Transverse colon (tissue), 4 donors: Measurements from ENCODE around the gene DYNLRB1. TPM values are rescaled to one million over a fixed set of nuclear protein-coding genes. Genes with fewer than 3 reads are reported as not detected.
A peak's percentile ranks its signal among the peaks of the same experiment; 100 is the strongest.

Experiments
- DNase-seq: peaks from one replicate; pipeline ENCODE4 v3.0.0-alpha.2; 2019
- H3K27ac ChIP-seq, 4 donors: fragments of 200-600 bp; sonication (generic); 2 replicates each; pipeline ENCODE4 v1.5.1; 2016 to 2018; ENCODE audit warnings: inconsistent platforms in 4 of 4
- H3K27me3 ChIP-seq: fragments of 200-600 bp; sonication (generic); 2 replicates; pipeline ENCODE4 v1.5.1; 2017; ENCODE audit warnings: inconsistent platforms
- H3K36me3 ChIP-seq, 4 donors: fragments of 200-600 bp; sonication (generic); 2 replicates each; pipeline ENCODE4 v1.5.1; 2017 to 2019; ENCODE audit warnings: inconsistent platforms in 4 of 4
- H3K4me1 ChIP-seq, 4 donors: fragments of 200-600 bp; sonication (generic); 2 replicates each; pipeline ENCODE4 v1.5.1; 2017 to 2020; ENCODE audit warnings: inconsistent platforms in 4 of 4
- H3K4me3 ChIP-seq, 4 donors: fragments of 200-600 bp; sonication (generic); 1 replicate in 1 of 4; 2 replicates in 3 of 4; pipeline versions ENCODE4 v1.5.1 to v1.6.1; 2017 to 2019; ENCODE audit warnings: inconsistent platforms in 4 of 4
- H3K9me3 ChIP-seq, 2 donors: fragments of 200-600 bp; sonication (generic); 2 replicates each; pipeline ENCODE4 v1.5.1; 2017 to 2019; ENCODE audit warnings: inconsistent platforms in 2 of 2
- EP300 ChIP-seq: sonication (generic); formaldehyde crosslinking; IDR thresholded peaks from one replicate; pipeline ENCODE4 v1.6.1; 2017; ENCODE audit warnings: antibody characterized with exemption, low read depth
- POLR2A ChIP-seq: fragments of 450-650 bp; IDR thresholded peaks from one replicate; pipeline ENCODE4 v1.6.1; 2016; ENCODE audit warnings: antibody characterized with exemption, mild to moderate bottlenecking, moderate library complexity
- POLR2AphosphoS5 ChIP-seq, 3 donors: sonication (generic); formaldehyde crosslinking; IDR thresholded peaks; one replicate each; pipeline ENCODE4 v1.6.1; 2016; ENCODE audit warnings: antibody characterized with exemption in 3 of 3
- WGBS, 2 donors: methylation state at CpG; one replicate each; pipeline ENCODE4 v1.1.5; 2018; ENCODE audit warnings: low coverage in 1 of 2; 5-methylcytosine and 5-hydroxymethylcytosine counted together
- in situ Hi-C, 4 donors: fragments of 200-750 bp; cut with MboI; loops; one replicate each; pipeline versions ENCODE4 v1.15.0 to v1.15.1; 2017; ENCODE audit warnings: low sequenced_read_pairs in 3 of 4, low pct_ligation_motif_present in 1 of 4, low pct_unique_long_range_greater_than_20kb in 1 of 4
- intact Hi-C: fragments of 100-400 bp; cut with DNase I; formaldehyde crosslinking; loops from one replicate; pipeline ENCODE4 v1.15.1; 2023; ENCODE audit warnings: low total_unique reads
- total RNA-seq, 4 donors: library from RNA; depleted of rRNA; stranded (reverse); fragments of >200 nt; gene quantifications; one replicate each; pipeline ENCODE4 v1.1.0, GENCODE V29; 2016
- TF ChIP-seq, protein P1 (sequence below), 5 experiments: fragments of 200-600 bp in 3 of 5; fragments of 450-650 bp in 2 of 5; sonication (generic) in 3 of 5; IDR thresholded peaks; 1 replicate in 2 of 5; 2 replicates in 3 of 5; pipeline ENCODE4 v1.5.1; 2016 to 2017; ENCODE audit warnings: antibody characterized with exemption in 5 of 5, inconsistent platforms in 3 of 5, mild to moderate bottlenecking in 2 of 5, moderate library complexity in 1 of 5

Gene DYNLRB1
- total RNA-seq, 4 donors from 2014 or later: 80.8 to 178 (median 120) TPM

- TF ChIP-seq EP300 (no peak), POLR2AphosphoS5 (IDR thresholded peaks at IDR 0.05) (no peak), POLR2A (no peak)
- TF ChIP-seq, protein P1, sequence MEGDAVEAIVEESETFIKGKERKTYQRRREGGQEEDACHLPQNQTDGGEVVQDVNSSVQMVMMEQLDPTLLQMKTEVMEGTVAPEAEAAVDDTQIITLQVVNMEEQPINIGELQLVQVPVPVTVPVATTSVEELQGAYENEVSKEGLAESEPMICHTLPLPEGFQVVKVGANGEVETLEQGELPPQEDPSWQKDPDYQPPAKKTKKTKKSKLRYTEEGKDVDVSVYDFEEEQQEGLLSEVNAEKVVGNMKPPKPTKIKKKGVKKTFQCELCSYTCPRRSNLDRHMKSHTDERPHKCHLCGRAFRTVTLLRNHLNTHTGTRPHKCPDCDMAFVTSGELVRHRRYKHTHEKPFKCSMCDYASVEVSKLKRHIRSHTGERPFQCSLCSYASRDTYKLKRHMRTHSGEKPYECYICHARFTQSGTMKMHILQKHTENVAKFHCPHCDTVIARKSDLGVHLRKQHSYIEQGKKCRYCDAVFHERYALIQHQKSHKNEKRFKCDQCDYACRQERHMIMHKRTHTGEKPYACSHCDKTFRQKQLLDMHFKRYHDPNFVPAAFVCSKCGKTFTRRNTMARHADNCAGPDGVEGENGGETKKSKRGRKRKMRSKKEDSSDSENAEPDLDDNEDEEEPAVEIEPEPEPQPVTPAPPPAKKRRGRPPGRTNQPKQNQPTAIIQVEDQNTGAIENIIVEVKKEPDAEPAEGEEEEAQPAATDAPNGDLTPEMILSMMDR (IDR thresholded peaks at IDR 0.05): no peak
- in situ Hi-C loops (loop anchor here in 1 of 4 donors (10.0 kb wide), 1 partner anchor 214 kb away; no protein-coding TSS in a partner anchor), intact Hi-C loops (no loop called here)
- no peaks in the 10 kb centered on the region for H3K9me3 ChIP-seq
- H3K27me3 ChIP-seq: no peaks in the 10 kb centered on the region
- H3K27ac ChIP-seq: peak overlapping the region in 2 of 4 donors; percentile 14 to 26
- WGBS, 2 donors: 56% methylated on average over 5 of the region's 5 CpGs; no CpG with 5 or more reads in 1 of the 2 donors
- peaks cover 0 to 25% (median 12%) of the 10 kb centered on the region in 4 donors for H3K36me3 ChIP-seq
- peaks cover 27 to 51% (median 31%) of the 10 kb centered on the region in 4 donors for H3K4me1 ChIP-seq
- DNase-seq: no peak
- no peak overlapping the region for H3K4me3 ChIP-seq
Measured at GRCh38 chr20:34528921-34529297, 12.7 kb downstream of the DYNLRB1 start.

DNA sequence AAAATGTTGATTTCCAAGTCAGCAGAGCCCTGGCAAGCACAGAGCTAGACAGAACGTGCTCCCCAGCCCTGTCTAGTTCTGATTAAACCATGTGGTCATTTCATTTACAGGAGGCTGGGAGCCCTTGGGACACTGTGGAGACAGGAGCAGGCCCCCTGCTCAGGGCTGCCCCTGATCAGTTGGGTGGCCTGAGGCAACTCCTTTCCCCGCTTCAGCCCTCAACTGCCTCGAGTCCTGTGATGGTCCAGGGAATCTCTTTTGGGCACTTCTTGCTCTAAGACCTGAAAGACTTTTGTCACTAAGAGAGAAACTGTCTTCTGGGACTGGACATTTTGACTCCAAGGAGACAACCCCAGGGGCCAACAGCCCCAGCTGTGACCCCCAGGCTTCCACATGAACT, 13.5 kb downstream of the DYNLRB1 start:
- TF ChIP-seq EP300: no peak
- TF ChIP-seq, protein P1 (IDR thresholded peaks at IDR 0.05): no peak
- no peak for TF ChIP-seq POLR2A
- TF ChIP-seq POLR2AphosphoS5 (IDR thresholded peaks at IDR 0.05): no peak
- H3K27ac ChIP-seq: no peak overlapping the region
- H3K4me1 ChIP-seq: peaks cover 27 to 44% (median 29%) of the 10 kb centered on the region in 4 donors
- WGBS, 2 donors: 86 to 88% methylated on average over 1 to 3 of the region's 3 CpGs
- no peaks in the 10 kb centered on the region for H3K9me3 ChIP-seq
- intact Hi-C loops: no loop called here
- in situ Hi-C loops: loop anchor here in 1 of 4 donors (10.0 kb wide), 1 partner anchor 215 kb away; no protein-coding TSS in a partner anchor
- no peaks in the 10 kb centered on the region for H3K27me3 ChIP-seq
- DNase-seq: no peak
- no peak overlapping the region for H3K4me3 ChIP-seq
- peaks cover 0 to 32% (median 16%) of the 10 kb centered on the region in 4 donors for H3K36me3 ChIP-seq

DNA sequence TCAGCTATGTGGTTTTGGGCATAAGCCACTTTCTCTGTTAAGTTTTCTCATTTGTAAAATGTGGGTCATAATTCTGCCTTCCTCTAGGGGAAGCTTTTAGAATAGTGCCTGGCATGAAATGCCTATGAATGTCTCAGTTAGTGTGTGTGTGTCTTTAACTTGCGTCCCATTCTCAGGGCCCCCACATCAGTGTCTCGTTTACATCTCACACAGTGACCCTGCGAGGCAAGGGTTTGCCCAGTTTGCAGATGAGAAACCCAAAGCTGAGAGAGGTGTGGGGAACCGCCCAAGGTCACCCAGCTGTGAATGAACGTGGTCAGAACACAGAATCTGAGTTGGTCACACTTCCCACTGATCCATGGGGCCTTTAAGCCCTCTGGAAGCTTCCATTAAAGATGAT, 14.1 kb downstream of the DYNLRB1 start:
- Histone ChIP-seq H3K36me3 (peaks cover 0 to 38% (median 18%) of the 10 kb centered on the region in 4 donors), H3K9me3 (no peaks in the 10 kb centered on the region), H3K27me3 (no peaks in the 10 kb centered on the region), H3K4me1 (peaks cover 23 to 38% (median 23%) of the 10 kb centered on the region in 4 donors), H3K27ac (no peak overlapping the region), H3K4me3 (no peak overlapping the region)
- in situ Hi-C loops (no loop called here), intact Hi-C loops (no loop called here)
- DNase-seq: no peak
- TF ChIP-seq POLR2AphosphoS5 (IDR thresholded peaks at IDR 0.05): no peak
- TF ChIP-seq EP300: no peak
- TF ChIP-seq, protein P1 (IDR thresholded peaks at IDR 0.05): no peak
- TF ChIP-seq POLR2A: no peak
- WGBS, 2 donors: 59 to 74% methylated on average over 3 to 5 of the region's 5 CpGs

GRCh38 chr20:34531608-34532265, 15.5 kb downstream of the DYNLRB1 start:
- Histone ChIP-seq H3K4me3 (no peak overlapping the region), H3K4me1 (peaks cover 10 to 24% (median 11%) of the 10 kb centered on the region in 4 donors), H3K27ac (no peak overlapping the region), H3K36me3 (peaks cover 0 to 50% (median 18%) of the 10 kb centered on the region in 4 donors), H3K9me3 (no peaks in the 10 kb centered on the region), H3K27me3 (no peaks in the 10 kb centered on the region)
- TF ChIP-seq EP300 (no peak), POLR2AphosphoS5 (IDR thresholded peaks at IDR 0.05) (no peak), POLR2A (no peak)
- TF ChIP-seq, protein P1 (IDR thresholded peaks at IDR 0.05): no peak
- intact Hi-C loops: no loop called here
- in situ Hi-C loops: no loop called here
- WGBS, 2 donors: 83 to 90% methylated on average over 2 to 8 of the region's 8 CpGs
- no peak for DNase-seq
